ELR (cell line): Measurements from ENCODE around the gene IFRD2.
A peak's percentile ranks its signal among the peaks of the same experiment; 100 is the strongest.
"Not testable (repeated sequence)": the region's sequence is repeated elsewhere in the genome, so short reads cannot be mapped to it uniquely, and the experiment has no call there.

Experiments used
- DNase-seq: peaks from one replicate; pipeline ENCODE4 v3.0.0-alpha.2; 2015; ENCODE audit warnings: low read depth

Gene IFRD2

GRCh38 chr3:50251220-50251619, 41.0 kb downstream of the IFRD2 start:
- peak; percentile 98 for DNase-seq

DNA sequence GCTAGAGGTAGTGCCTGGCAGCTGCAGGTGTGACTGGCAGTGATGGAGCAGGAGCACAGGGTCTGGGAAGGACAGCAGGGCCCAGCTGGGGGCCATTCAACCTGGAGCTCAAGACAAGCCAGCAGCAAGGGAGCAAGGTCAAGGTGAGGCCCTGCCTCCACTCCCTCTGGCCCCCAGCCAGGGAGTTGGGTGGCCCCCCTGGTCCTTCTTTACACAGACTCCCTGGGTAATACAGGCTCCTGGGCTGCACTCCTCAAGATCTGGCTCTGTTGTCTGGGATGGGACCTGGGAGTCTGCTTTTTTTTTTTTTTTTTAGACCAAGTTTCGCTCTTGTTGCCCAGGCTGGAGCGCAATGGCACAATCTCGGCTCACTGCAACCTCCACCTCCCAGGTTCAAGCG, 41.7 kb downstream of the IFRD2 start:
- DNase-seq, result no peak

DNA sequence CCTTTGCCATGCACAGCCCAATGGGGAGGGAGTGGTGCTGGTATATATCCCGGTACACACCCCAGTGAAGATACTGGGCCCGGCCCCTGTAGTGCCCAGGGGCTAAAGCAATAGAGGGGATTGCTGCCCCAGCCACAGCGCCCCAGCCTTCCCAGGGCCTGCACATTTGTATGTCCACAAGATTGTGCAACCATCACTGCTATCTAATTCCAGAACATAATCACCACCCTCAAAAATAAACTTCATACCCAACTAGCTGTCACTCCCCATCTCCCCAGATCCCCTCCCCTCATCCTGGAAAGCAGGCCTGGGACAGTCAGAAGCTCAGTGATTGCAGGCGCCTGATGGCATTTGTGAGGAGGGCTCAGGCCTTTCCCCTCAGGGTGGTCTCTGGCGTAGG, 42.8 kb downstream of the IFRD2 start:
- no peak for DNase-seq

DNA sequence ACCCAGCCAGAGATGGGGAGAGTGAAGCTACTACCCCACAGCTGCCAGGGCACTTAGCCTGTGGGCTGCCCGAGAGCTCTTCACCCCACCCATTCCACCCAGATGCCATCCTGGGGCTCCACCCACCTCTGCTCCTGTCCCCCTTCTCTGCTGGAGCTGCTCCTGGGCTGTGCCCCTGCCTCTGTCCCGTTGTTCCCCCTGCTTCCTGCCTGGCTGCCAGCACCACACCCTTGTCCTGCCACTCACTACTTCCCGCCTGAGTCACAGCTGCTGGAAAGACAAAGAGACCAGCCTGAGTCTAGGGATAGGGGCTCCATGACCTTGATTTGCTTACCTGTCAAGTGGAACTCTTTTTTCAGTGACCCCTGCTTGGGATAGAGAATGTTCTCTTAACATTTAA, 43.8 kb downstream of the IFRD2 start:
- peak; percentile 66 for DNase-seq

DNA sequence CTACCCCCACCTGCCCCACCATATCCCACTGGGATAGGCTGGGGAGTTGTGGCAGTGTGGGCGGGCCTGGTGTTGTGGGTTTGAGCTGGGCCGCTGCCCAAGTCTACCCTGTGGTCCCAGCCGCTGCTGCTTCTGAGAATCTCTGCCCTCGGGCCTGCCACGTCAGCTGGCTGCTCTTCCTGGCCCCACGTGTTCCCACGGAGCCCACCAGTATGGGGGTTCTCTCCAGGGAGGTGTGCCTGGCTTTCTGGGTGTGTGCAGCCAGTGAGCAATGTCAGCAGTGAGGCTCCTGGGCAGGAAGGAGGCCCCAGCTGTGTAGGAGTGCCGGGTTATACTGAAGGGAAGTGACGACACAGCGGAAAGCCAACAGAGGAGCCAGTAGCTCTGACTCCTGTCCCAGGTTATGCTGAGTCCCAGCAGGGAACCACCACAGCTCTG, 45.7 kb downstream of the IFRD2 start:
- DNase-seq, result peak; percentile 99

DNA sequence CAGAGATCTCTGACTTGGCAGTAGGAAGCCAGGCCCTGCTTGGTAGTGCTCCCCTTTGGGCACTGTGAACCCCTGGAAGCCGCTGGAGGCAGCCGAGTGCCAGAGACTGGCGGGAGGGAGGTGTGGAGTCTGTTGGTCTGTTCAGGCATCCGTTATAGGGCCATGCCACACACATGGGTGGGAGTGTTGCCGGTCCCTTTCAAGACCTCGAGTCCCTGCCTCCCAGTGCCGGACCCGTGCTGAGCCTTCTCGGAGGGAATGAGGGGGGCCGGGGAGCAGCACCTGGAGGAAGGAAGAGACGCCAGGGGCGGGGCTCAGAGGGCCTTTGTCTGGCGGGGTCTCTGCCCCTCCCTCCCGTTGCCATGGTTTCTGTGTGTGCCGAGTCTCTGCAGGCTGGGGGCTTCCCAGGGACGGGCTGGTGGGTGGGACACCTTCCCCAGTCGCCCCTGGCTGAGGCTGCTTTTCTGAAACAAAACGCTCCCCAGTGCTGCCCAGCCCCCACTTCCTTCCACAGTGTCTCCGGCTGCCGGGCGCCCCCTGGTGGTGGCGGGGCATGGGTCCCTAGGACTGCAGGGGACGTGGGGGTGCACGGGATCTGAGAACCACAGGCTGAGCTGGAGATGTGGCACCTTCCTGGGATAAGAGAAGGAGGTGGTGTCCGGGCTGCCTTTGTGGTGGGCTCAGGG, 46.3 kb downstream of the IFRD2 start:
- DNase-seq, result peak; percentile 89

DNA sequence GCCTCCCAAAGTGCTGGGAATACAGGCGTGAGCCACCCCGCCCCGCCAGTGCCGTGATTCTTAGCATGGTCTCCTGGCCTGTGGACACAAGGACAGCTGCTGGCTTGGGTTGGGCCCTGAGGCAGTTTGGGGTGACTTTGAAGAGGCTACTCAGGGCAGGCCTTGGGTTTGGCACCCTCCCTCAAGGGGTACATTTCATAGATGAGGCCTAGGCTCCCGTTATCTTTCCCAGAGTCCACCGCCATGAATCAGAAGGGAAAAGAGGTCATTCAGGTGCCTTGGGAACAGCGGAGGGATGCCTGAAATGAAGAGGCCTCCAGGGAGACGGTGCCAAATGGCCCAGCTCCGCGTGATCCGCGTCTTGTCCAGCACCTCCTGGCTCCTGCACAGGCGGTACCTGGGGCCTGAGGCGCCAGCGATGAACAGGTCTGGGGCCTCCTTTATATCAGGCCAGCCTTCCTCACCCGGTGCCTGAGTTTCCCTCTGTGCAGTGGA, 46.9 kb downstream of the IFRD2 start:
- no peak for DNase-seq

GRCh38 chr3:50244813-50245212, 47.4 kb downstream of the IFRD2 start:
- not testable (repeated sequence) for DNase-seq

GRCh38 chr3:50243543-50243895, 48.7 kb downstream of the IFRD2 start:
- no peak for DNase-seq

GRCh38 chr3:50242851-50243542, 49.2 kb downstream of the IFRD2 start:
- DNase-seq, result peak; percentile 83

DNA sequence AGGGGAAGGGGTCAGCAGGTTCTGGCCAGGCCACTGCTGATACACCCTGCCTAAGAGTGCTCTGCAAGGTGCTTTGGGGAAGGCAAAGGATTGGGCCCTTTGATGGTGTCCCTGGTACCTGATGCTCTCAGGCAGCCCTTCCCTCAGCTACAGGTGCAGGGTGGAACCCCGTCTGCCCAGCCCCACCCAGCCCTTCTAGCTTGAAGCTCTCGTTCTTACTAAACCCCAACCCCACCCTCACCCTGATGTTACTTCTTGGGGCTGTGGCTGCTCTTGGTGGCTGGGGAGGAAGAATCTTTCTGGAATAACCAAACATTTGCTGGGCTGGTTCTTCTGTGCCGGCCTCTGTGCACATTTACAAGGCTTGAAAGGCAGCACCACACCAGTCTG, 49.9 kb downstream of the IFRD2 start:
- DNase-seq, result no peak

DNA sequence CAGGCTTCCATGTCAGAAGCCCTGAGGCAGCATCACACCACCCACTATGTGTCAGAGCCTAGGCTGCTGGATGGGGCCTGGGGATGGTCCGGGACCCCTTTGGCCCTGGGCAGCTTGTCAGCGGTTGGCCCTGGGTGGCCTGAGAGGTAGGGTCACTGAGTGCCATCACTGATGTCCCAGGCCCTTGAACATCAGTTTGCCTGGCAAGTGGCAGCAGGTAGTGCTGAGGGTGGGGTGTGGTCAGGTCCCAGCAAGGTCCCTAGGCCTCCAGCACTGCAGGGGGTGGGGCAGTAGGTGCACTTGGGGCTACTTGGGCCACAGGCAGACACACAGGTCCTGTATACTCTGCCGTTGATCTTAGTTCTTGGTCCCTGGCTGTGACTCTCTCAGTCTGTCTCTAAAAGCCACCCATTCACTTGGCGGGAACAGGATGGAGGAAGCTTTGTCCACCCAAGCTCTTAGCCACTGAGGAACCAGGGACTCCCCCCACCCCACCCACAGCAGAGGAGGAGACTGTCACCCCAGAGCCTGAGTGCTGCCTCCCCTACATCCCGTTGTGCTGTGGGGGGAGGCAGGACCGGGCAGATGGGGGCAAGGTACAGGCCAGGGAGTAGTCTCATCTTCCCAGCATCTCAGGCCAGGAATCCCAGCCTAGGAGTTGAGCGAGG, 50.4 kb downstream of the IFRD2 start:
- no peak for DNase-seq

DNA sequence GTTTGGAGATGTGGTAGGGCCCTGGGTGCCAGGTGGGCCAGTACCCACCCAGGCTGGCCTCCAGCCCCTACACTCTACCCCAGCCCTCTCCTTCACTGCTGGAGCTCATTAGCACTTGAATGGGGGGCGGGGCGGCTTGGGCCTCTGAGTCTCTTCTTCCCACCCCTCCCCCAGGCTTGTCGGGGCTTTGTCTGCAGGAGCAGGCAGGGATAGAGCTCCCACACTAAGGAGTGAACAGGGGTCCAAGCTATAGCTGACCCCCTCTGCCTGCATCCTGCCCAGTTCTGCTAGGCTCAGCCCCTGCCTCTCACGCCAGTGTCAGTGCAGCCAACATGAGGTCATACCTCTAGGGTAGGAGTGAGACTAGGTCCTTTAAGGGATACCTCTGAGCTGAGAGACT, 51.1 kb downstream of the IFRD2 start:
- DNase-seq, result no peak

GRCh38 chr3:50239649-50240048, 52.6 kb downstream of the IFRD2 start:
- DNase-seq, result no peak

DNA sequence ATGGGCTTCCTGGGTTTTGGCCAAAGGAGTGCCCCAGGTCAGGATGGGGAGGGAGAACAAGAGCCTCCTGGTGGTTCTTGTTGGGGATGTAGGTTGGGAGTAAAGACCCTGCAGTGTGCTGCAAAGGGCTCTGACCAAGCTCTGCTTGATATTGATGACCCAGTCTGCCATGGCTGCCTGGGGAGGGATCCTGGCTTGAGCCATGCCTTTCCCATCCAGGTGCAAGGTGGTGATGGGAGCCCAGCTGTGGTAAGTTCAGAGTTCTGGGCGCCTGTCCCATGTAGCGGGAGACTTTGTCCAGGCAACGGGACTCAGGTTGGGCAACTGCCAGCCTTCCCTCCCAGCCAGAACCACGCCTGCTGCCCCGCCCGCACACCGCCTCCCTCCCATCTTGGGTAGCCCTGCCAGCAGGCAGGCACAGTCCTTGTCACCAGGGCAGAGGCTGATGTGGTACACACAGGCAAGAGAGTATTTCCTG, 53.6 kb downstream of the IFRD2 start:
- no peak for DNase-seq

GRCh38 chr3:50237754-50238548, 54.3 kb downstream of the IFRD2 start:
- DNase-seq, result peak; percentile 90
